ENCODE results near the gene PIK3R5. TPM values are rescaled to one million over a fixed set of nuclear protein-coding genes. Genes with fewer than 3 reads are reported as not detected.

PIK3R5 gene
- total and polyA plus RNA-seq, 2 donors (not counting 1 experiment from before 2014, with no cell fraction given) = 0.15 TPM; not detected in 1

GRCh38 chr17:8884336-8884990, 81.0 kb downstream of the PIK3R5 start:
- H3K27me3 ChIP-seq (ENCODE audit: control insufficient read depth, insufficient read depth, low read length) = no peaks in the 10 kb centered on the region
- no peaks in the 10 kb centered on the region for H4K20me1 ChIP-seq (ENCODE audit: control insufficient read depth, extremely low read depth, insufficient read depth, low read length)
- DNase-seq (ENCODE audit: low read depth in 2 of 2) = no peak
- H3K4me2 ChIP-seq (ENCODE audit: extremely low read depth, insufficient read depth, low read length) = no peak overlapping the region
- H2AFZ ChIP-seq (ENCODE audit: low read length) = no peak overlapping the region
- no peak overlapping the region for H3K27ac ChIP-seq (ENCODE audit: insufficient read depth, low read length)
- no peaks in the 10 kb centered on the region for H3K36me3 ChIP-seq (ENCODE audit: control insufficient read depth, insufficient read depth, low read length)
- no peak overlapping the region for H3K9ac ChIP-seq (ENCODE audit: insufficient read depth, low read length)
- TF ChIP-seq EZH2 (IDR thresholded peaks at IDR 0.05; ENCODE audit: low read length, missing control alignments) (no peak), CTCF (conservative IDR thresholded peaks at IDR 0.05 in 1 of 2, IDR thresholded peaks at IDR 0.05 in 1 of 2; ENCODE audit: low read depth in 1 of 2, low read length in 2 of 2) (no peak)
- H3K79me2 ChIP-seq (ENCODE audit: control insufficient read depth, insufficient read depth, low read length) = no peaks in the 10 kb centered on the region
- H3K9me3 ChIP-seq (ENCODE audit: control insufficient read depth, insufficient read depth, low read depth, low read length) = no peaks in the 10 kb centered on the region
- no peak overlapping the region for H3K4me3 ChIP-seq (replicated peaks in 1 of 4; ENCODE audit: control extremely low read depth in 1 of 4, insufficient read depth in 1 of 4, low read depth in 3 of 4, low read length in 4 of 4)
- no peaks in the 10 kb centered on the region for H3K4me1 ChIP-seq (ENCODE audit: control insufficient read depth, extremely low read depth, insufficient read depth, low read length)

GRCh38 chr17:8883353-8883752, 82.2 kb downstream of the PIK3R5 start:
- no peak overlapping the region for H3K4me2 ChIP-seq (ENCODE audit: extremely low read depth, insufficient read depth, low read length)
- H3K79me2 ChIP-seq (ENCODE audit: control insufficient read depth, insufficient read depth, low read length) = no peaks in the 10 kb centered on the region
- H3K4me3 ChIP-seq (replicated peaks in 1 of 4; ENCODE audit: control extremely low read depth in 1 of 4, insufficient read depth in 1 of 4, low read depth in 3 of 4, low read length in 4 of 4) = no peak overlapping the region
- no peaks in the 10 kb centered on the region for H3K9me3 ChIP-seq (ENCODE audit: control insufficient read depth, insufficient read depth, low read depth, low read length)
- no peaks in the 10 kb centered on the region for H3K4me1 ChIP-seq (ENCODE audit: control insufficient read depth, extremely low read depth, insufficient read depth, low read length)
- no peak for DNase-seq (ENCODE audit: low read depth in 2 of 2)
- H3K9ac ChIP-seq (ENCODE audit: insufficient read depth, low read length) = no peak overlapping the region
- H3K27ac ChIP-seq (ENCODE audit: insufficient read depth, low read length) = no peak overlapping the region
- no peaks in the 10 kb centered on the region for H3K36me3 ChIP-seq (ENCODE audit: control insufficient read depth, insufficient read depth, low read length)
- no peak overlapping the region for H2AFZ ChIP-seq (ENCODE audit: low read length)
- H3K27me3 ChIP-seq (ENCODE audit: control insufficient read depth, insufficient read depth, low read length) = no peaks in the 10 kb centered on the region
- no peaks in the 10 kb centered on the region for H4K20me1 ChIP-seq (ENCODE audit: control insufficient read depth, extremely low read depth, insufficient read depth, low read length)
- no peak for TF ChIP-seq EZH2 (IDR thresholded peaks at IDR 0.05; ENCODE audit: low read length, missing control alignments)
- no peak for TF ChIP-seq CTCF (conservative IDR thresholded peaks at IDR 0.05 in 1 of 2, IDR thresholded peaks at IDR 0.05 in 1 of 2; ENCODE audit: low read depth in 1 of 2, low read length in 2 of 2)

GRCh38 chr17:8881606-8882005, 83.9 kb downstream of the PIK3R5 start:
- H3K4me2 ChIP-seq (ENCODE audit: extremely low read depth, insufficient read depth, low read length) = no peak overlapping the region
- no peaks in the 10 kb centered on the region for H3K27me3 ChIP-seq (ENCODE audit: control insufficient read depth, insufficient read depth, low read length)
- H3K27ac ChIP-seq (ENCODE audit: insufficient read depth, low read length) = no peak overlapping the region
- no peak overlapping the region for H2AFZ ChIP-seq (ENCODE audit: low read length)
- H3K4me1 ChIP-seq (ENCODE audit: control insufficient read depth, extremely low read depth, insufficient read depth, low read length) = no peaks in the 10 kb centered on the region
- H3K4me3 ChIP-seq (replicated peaks in 1 of 4; ENCODE audit: control extremely low read depth in 1 of 4, insufficient read depth in 1 of 4, low read depth in 3 of 4, low read length in 4 of 4) = no peak overlapping the region
- H3K36me3 ChIP-seq (ENCODE audit: control insufficient read depth, insufficient read depth, low read length) = no peaks in the 10 kb centered on the region
- no peaks in the 10 kb centered on the region for H3K9me3 ChIP-seq (ENCODE audit: control insufficient read depth, insufficient read depth, low read depth, low read length)
- H3K9ac ChIP-seq (ENCODE audit: insufficient read depth, low read length) = no peak overlapping the region
- no peak for TF ChIP-seq CTCF (conservative IDR thresholded peaks at IDR 0.05 in 1 of 2, IDR thresholded peaks at IDR 0.05 in 1 of 2; ENCODE audit: low read depth in 1 of 2, low read length in 2 of 2)
- no peak for TF ChIP-seq EZH2 (IDR thresholded peaks at IDR 0.05; ENCODE audit: low read length, missing control alignments)
- H4K20me1 ChIP-seq (ENCODE audit: control insufficient read depth, extremely low read depth, insufficient read depth, low read length) = no peaks in the 10 kb centered on the region
- no peak for DNase-seq (ENCODE audit: low read depth in 2 of 2)
- no peaks in the 10 kb centered on the region for H3K79me2 ChIP-seq (ENCODE audit: control insufficient read depth, insufficient read depth, low read length)

Measured in fibroblast of lung (primary cell).